B cell (primary cell): ENCODE results near the gene PAF1.

Experiments
- CTCF ChIP-seq: fragments of 200-600 bp; IDR thresholded peaks from one replicate; pipeline ENCODE4 v1.8.0; 2022; ENCODE audit warnings: antibody characterized with exemption, mild to moderate bottlenecking
- EZH2 ChIP-seq: IDR thresholded peaks from 2 replicates; pipeline ENCODE4 v1.6.1; 2012; ENCODE audit warnings: borderline replicate concordance, low read depth, mild to moderate bottlenecking, moderate library complexity, low read length; ENCODE audit not compliant: insufficient read depth, poor library complexity, severe bottlenecking

GRCh38 chr19:39341129-39341718 lies 49.7 kb downstream of the PAF1 start:
- TF ChIP-seq CTCF (no peak), EZH2 (no peak)
